Tibial nerve (tissue), 4 donors: ENCODE results near the gene PIGN.

ENCODE experiments used
- CTCF ChIP-seq, 5 experiments: fragments of 200-600 bp in 3 of 5; fragments of 450-650 bp in 2 of 5; sonication (generic) in 3 of 5; IDR thresholded peaks; one replicate each; pipeline ENCODE4 v1.5.1; 2016 to 2019; ENCODE audit warnings: antibody characterized with exemption in 5 of 5, mild to moderate bottlenecking in 3 of 5, moderate library complexity in 2 of 5
- EP300 ChIP-seq, 2 donors: sonication (generic); formaldehyde crosslinking; IDR thresholded peaks; one replicate each; pipeline ENCODE4 v1.6.1; 2017; ENCODE audit warnings: antibody characterized with exemption in 2 of 2, mild to moderate bottlenecking in 1 of 2
- POLR2A ChIP-seq, 2 donors: fragments of 450-650 bp; IDR thresholded peaks; one replicate each; pipeline ENCODE4 v1.6.1; 2017; ENCODE audit warnings: antibody characterized with exemption in 2 of 2, mild to moderate bottlenecking in 2 of 2, moderate library complexity in 2 of 2

- no peak for TF ChIP-seq CTCF (IDR thresholded peaks at IDR 0.05)
- no peak for TF ChIP-seq POLR2A (IDR thresholded peaks at IDR 0.05)
- TF ChIP-seq EP300 (IDR thresholded peaks at IDR 0.05) = no peak
Measured at GRCh38 chr18:62054929-62055498, 131.8 kb downstream of the PIGN start.
